GM19397 (cell line): ENCODE results near the gene NFIB.

ENCODE experiments used
- ATAC-seq: cut with Tn5 transposase; IDR thresholded peaks from one replicate; pipeline ENCODE4 v1.9.1; 2021; ENCODE audit warnings: mild to moderate bottlenecking, moderate library complexity; ENCODE audit not compliant: unreplicated experiment

NFIB gene

DNA sequence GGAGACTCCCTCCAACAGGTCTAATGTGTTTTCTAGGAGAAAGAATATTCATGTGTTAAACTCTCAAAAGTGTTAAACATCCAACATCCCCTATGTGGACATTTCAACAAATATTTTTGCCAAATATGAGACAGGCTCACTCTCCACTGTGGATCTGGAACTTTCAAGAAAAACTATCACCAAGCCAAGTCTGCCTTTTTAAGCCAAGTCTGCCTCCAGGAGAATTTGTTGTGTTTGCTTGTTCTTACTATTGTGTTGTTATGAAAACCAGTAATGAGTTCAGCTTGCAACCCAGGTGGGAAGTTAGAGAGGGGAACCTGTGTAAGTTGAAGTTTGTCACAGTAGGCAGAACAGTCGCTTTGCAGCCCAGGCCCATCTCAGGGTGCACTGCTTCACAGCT, 228.1 kb downstream of the NFIB start:
- no peak for ATAC-seq

DNA sequence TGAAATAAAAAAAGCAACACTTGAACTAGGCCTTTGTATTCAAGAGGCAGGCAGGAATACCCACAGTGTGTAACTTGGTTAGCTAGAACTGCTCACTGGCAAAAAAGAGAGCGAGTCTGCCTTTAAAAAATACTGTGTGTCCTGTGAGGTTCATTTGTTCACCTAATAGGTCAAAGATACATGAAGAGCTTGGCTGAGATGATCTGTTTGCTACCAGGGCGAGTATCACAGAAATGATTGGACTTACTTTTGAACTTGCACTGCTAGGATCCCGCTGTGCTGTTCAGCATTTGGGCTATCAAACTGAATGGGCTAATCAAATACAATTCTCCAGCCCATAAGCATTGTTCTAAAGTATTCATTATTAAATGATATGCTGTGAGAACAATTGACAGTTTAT, 229.1 kb downstream of the NFIB start:
- ATAC-seq = no peak

DNA sequence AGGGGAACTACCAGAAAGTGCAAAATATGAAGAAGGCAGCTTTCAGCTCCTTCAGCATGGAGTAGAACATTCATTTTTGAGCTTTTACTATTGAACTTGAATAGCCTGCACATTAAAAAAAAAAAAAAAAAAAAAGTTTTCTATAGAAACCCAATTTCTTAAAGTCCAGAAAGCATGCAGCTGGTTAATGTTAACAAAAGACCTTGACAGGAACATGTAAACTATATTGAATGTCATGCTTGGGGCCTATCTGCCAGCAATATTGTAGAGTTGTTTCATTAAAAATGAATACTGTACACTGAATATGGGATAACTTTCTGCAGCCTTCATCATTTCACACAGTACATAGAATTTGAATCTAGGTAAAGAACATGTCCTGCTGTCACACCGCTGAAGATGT, 230.6 kb downstream of the NFIB start:
- no peak for ATAC-seq

- no peak for ATAC-seq
These were observed 231.2 kb downstream of the NFIB start for GRCh38 chr9:14082732-14083131.

DNA sequence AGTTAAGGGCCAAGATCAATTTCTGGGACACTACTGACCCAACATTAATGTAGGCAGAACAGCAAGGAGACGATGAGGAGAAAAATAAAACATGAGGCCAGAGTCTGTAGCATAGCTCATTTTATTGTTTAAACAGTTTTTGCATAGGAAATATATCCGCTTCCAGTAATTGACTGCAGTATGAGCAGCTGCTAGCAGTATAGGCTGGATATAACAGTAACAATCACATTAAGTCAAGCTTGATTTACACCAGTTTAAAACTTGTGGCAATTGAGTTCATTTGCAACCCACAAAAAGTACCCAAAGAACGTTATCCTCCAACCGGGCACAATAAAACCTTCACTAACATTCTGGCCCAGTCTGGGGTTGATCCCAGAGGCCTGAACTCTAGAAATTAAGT, 232.2 kb downstream of the NFIB start:
- ATAC-seq = no peak

DNA sequence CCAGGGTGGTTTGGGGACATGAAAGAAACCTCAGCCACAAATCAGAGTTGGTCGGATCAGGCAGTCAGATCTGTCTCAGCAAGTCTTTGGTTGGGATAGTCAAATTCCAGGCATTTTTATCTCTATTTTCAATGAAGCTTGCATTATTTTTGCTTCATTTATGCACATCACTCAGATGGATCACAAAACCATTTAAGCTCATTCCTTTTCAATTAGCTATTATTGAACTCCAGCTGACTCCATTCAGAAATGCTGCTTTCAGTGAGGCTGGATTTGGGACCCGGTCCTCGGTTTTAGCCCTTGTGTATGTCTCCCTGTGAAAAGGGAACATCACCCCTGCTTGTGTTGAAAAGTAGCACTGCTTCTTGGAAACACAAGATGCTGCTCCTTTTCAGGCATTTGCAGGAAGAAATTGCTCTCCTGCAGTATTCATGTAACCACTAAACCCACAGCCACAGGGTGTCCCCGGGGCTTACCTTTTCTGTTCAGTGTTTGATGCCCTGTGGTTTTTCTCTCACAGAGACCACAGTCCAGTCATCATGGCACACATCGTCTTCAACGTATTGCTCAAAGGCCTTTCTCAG, 232.9 kb downstream of the NFIB start:
- no peak for ATAC-seq

DNA sequence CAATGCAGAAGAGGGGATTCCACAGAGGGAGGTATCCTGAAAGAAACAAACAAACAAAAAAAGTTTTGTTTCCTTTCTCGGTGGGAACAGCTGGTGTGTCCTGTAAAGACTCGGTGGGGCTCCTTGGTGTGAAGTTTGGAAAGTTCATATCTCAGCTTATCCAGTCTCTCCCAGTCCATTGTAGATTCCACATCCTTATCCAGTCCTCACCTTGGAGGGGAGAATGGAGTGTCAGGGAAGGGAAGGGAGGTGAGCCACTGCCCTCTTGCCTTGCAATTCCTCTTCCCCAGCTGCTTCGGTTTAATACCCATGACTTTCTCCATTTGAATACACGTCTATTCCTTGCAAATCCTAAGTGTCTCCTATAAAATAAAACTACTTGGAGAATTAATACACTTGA, 234.5 kb downstream of the NFIB start:
- ATAC-seq = no peak

DNA sequence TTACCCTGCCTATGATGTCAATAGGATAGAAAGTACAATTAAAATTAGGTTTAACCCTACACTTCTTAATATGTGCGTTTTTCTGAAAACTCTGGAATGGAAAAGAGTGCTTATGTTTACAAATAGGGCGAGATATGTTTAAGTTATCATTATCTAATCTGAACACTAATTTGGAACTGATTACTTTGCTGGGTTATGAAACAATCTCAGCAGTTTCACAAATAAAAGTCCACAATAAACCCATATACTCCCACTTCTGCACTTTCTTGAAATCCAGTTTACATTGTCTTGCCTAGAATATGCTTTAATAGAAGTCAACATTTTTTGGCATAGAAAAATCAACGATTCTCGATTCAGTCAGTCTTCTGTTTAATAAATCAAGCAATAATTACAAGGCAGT, 236.3 kb downstream of the NFIB start:
- no peak for ATAC-seq

DNA sequence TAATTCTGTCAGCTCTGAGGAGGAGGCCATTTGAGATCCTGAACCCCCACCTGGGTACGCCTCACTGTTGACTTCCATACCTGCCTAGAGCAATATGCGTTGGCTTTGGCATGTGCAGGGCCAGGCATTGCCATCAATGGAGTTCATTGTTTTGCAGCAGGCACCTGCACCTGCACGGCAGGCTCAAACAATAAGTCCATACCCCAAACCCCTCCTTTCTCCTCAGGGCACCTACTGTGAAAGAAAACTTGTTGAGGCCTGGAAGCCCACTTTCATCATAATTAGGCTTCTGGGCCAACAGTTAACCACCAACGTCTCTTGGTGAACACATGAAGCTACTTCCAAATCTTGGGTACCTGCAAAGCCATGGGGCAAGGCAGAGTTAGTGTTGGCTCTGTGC, 238.7 kb downstream of the NFIB start:
- ATAC-seq = no peak

DNA sequence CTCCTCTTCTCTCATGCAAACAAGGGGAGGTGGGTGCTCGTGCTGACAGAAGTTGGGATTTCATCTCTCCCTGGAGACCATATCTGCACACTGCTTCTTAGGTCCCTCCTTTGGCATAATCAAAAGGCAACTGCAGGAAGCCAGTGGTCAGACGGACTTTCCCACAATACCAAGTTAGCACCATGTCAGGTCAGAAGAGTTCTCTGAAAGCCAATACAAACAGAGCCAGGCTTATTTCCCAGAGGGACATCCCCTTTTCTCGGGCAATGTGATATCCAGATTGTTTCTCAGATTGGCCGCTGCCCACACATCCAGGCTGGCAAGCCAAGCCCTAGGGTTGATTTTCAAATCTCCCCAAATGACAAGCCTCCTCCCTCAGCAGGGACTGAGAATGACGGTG, 241.1 kb downstream of the NFIB start:
- ATAC-seq = no peak

GRCh38 chr9:14071484-14071883, 242.5 kb downstream of the NFIB start:
- no peak for ATAC-seq

DNA sequence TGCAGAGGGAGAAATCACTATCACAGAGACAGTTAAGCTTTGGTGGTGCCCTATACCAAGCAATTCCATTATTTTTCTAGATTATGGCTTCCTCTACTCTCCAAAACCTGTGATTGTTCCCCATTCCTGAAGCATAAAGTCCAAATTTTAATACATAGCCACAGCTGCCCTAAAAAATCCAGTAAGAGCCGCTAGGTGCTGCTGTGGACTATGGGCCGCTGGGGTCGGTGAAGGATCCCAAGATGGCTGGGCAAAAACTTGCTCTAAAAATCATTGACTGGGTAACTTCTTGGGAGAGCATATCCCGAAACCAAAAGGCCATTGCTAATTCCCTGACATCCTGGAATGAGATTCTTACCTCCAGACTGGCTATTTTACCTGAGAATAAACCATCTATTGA, 245.3 kb downstream of the NFIB start:
- no peak for ATAC-seq

DNA sequence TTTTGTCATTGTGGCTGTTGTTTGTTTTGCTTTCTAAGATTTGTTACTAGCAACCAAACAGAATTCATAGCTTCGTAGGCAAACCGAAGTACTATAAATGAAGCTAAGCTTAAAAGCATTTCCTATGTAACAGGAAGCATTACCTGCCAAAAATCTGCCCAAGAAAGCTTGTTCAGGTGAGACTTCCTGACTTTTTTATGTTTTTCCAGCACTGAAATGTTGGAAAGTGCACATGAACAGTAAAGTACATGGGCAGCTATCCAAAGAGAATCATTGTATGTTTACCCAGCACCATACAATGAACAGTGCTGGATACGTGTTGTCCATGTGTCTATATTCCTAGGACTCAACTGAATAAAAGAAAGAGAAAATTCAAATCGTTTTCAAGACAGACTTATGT, 247.1 kb downstream of the NFIB start:
- ATAC-seq = no peak

DNA sequence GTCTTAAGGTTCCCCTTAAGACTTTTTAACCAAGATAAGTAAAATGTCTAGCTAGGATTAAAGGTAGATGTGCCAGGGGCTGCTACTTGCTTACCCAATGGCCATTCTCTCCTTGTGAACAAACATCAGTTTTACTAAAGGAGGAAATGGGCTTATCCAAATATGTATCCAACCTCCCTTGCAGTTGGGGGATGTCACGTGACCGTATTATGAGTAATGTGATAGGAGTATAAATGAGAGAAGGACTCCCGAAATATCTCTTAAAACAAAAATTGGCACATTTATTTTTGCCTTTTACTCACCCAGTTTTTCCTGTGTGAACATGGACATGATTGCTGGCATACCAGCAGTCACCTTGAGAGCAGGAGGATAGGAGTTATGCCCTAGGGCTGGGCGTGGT, 247.9 kb downstream of the NFIB start:
- ATAC-seq = no peak

DNA sequence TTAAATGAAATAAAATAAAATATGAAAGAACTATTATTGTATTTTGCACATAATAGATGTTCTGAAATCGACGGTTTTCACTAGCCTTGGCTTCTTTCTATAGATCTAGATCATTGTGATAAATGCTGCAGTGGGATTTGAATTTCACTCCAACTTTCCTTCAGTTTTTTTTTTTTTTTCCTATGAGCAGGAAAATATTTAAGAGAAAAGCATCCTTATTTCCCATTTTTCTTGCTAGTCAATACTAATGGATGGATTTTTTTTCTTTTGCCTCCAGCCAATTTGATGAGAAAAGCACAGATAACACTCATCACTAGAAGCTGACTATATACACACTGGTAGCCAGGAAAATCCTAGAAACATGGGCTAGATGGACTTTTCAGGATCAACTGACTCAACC, 249.0 kb downstream of the NFIB start:
- no peak for ATAC-seq

DNA sequence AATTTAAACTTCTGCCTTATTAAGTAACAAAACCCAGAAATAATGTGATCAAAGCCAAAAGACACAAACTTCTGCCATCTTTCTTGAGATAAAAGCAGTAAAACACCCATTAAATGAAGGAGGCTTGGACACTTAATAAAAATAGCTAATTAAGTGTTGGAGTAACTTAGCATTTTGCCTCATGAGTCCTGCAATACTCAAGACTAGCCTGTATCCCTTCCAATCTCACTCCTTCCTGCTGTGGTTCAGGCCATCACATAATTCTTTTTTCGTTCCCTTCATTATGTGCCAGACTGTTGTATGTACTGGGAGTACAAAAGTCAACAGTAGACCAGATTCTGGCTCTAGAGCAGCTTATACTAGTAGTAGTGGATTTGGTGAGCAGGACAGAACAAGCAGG, 250.2 kb downstream of the NFIB start:
- ATAC-seq = no peak

- ATAC-seq = no peak
These were observed 251.2 kb downstream of the NFIB start for GRCh38 chr9:14062586-14063221.

- no peak for ATAC-seq
These were observed 251.9 kb downstream of the NFIB start for GRCh38 chr9:14061936-14062585.

DNA sequence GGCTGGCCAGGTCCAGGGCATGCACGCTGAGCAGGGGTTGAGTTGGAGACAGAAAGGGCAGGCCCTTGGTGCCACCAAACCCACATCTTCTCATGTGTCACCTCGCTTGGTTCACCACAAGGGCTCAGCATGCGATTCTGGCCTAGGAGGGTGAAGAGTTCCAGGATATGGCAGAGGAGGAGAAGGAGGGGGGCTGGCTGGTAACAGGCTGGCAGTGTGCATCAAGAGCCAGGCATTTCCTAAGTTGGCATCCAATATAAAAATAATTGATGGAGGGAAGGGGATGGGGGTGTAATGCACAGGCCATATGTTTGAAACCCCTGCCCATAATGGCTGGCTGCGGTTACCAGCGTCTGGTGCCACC, 255.6 kb downstream of the NFIB start:
- no peak for ATAC-seq

DNA sequence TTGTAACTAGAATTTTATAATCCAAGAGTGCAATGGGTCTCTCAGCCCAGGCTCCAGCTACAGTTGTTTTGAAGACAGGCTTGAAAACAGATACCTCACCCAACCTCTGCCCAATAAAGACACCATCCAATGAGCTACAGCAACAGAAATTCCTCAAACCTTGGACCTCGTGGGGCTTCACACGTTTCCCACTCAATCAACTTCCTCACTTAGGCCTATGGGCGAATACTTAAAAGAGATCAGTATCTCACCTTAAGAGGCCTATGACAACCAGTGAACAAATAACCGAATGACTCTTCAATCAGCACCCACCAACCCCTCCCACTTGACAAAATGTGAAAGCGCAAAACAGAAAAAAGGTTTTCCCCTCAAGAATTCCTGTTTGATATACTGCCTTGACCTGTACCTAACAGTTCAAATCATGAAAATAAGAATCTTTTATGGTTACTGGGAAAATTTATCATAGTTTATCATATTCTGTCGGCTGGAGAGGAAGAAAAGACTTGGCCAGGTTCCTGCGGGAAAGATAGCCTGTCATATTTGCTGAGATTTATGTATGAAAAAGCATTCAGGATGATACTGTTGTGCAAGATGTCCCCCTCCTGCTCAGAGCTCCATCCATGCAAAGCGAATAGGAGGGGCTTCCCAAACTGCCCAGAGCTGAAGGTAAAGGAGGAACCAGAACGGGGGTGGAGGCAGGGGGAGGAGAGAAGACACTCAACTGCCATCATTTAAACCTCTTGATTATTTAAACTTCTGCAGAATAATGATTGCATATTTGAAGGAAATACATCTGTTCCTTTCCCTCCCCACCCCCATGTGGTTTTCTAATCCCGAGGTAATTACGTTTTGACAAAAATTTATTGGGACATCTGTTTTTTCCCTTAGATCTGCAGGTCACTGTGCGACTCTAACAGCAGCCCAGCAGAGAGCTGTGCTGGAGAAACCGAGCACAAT, 256.3 kb downstream of the NFIB start:
- ATAC-seq = no peak

DNA sequence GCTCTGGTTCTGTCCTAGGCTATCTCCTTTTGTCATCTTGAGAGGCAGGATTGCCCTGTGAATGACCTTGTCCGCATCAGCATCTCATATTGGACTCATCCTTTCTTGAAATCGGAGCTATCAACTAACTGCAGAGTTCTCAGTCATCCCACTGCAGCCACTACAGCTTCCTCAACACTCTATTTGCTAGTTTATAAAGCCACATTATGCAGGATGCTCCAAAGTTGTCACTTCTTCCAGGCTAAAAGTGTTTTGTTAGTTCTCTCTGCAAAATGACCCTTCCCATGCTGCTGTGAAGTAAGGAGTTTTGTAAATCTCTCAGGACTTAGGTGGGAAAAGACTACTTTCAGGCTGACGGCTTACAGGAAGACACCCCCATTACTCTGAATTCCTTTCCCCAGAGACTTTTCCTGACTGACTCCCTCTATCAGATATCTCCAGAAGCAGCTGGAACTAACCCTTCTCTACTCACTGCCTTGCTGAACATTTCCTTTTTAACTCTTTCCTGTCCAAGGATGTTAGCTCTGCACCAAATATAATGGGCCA, 257.6 kb downstream of the NFIB start:
- ATAC-seq = no peak
